CD4-positive, alpha-beta T cell treated with Interleukin-21 for 1 hour (primary cell): ENCODE results near the gene WDR1.
A peak's percentile ranks its signal among the peaks of the same experiment; 100 is the strongest.

Experiments used
- DNase-seq: peaks from one replicate; pipeline ENCODE4 v3.0.0-alpha.2; 2020

The WDR1 gene

DNA sequence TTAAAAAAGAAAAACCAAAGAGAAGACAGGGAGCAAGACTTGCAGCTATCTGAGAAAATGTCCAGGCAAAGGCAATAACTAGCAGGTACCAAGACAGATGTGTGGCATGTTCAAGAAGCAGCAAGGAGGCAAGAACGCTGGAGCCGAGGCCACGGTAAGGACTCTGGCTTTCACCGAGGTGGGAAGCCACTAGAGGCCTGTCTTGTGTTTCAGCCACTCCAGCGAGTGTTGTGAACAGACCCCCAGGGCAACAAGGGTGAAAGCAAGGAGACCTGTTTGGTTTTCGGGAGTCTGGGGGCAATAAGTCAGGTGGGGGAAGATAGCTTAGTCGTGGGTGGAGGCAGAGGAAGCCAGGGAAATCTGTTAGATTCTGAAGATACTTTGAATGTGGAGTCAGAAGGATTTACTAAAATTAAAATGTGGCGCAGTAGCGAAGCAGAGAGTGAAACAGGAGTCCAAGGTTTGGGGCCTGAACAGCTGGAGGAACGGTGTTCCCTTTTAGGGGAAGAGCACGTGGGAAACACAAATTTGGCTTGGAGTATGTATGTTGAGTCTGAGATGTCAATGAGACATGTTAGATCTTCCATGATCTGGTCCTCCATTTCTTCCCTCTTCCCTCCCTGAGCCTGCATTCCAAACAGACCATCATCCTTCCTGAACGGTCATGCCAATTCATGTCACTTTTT is 3.1 kb downstream of the WDR1 start:
- no peak for DNase-seq

DNA sequence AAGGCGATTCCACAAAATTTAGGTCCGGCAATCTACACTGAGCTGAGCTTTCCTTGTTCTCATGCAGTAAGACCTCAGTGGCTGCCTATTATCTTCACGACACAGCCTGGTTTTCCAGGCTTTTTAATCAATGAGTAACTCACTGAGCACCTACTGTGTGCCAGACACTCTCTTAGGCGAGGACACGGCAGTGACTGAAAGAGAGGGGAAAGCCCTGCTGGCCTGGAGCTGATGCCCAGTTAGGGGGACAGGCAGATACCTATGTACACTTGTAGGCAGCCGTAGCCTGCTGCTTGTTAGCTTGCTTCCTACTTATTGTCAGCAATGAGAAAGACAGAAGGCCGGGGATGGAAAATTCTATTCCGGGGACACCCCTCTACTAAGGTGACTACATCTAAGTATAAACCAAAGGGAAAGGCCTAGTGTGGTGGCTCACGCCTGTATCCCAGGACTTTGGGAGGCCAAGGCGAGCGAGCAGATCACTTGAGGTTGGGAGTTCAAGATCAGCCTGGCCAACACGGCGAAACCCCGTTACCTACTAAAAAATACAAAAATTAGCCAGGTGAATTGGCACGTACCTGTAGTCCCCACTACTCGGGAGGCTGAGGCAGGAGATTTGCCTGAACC is 3.8 kb downstream of the WDR1 start:
- DNase-seq = no peak

DNA sequence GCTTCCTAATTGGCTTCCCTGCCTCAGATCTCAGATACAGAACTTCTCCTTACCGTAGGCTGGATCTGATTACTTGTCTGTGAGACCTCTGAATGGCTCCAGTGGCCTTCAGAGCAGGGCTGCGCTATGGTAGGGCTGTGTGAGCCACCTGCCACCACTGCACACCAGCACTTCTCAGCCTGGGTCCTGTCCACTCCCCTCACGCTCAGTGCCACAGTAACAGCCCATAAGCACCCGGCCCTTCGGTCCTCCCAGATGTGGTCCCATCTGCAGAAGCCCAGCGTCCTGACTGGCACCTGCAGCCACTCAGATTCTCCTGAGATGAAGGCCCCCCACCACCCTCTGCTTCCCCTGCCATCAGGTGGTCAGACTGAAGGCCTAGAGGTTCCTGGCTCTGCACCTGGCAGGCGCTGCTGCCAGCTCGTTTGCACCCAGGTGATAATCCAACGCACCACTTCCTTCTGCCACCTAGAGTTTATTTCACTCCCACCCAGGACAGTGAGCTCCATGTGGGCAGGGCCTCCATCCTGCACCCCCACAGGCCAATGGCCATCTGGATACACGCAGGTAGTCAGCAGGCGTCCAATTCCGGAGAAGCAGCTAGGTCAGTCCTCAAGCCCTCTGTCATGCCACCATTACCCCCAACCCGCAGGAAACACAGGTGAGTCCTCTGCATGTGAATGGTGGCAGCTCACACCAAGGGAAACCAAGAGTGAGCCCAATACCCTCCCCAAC is 5.4 kb downstream of the WDR1 start:
- DNase-seq = no peak

DNA sequence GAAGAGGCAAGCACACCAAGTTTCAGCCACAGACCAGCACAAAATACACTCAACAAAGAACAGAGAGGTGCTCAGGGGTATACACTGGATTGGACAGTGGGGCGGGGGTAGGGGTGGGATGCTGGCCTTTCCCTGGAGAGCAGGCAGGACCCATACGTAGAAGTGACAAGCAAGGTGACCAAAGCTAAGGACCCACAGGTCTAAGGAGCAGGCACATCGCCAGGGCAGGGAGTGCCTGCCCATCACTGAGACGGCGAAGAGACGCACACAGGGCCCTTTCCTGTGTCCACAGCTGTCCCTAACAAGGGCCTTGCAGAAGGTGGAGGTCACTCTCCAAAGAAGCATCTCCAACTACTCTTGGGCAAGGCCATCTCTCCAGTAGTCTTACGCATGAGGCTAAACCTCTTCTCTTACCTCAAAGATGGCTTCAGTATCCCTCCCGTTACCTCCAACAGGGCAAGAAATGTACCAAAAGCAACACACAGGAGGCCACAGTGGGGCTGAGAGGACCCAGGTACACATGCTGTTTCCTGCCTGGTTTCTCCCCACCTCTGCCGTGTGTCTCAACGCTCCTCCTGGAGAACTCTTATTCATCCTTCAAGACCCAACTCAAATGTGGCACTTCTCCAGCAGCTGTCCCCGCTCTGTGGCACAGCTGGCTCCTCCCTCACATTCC is 6.5 kb downstream of the WDR1 start:
- DNase-seq = no peak

DNA sequence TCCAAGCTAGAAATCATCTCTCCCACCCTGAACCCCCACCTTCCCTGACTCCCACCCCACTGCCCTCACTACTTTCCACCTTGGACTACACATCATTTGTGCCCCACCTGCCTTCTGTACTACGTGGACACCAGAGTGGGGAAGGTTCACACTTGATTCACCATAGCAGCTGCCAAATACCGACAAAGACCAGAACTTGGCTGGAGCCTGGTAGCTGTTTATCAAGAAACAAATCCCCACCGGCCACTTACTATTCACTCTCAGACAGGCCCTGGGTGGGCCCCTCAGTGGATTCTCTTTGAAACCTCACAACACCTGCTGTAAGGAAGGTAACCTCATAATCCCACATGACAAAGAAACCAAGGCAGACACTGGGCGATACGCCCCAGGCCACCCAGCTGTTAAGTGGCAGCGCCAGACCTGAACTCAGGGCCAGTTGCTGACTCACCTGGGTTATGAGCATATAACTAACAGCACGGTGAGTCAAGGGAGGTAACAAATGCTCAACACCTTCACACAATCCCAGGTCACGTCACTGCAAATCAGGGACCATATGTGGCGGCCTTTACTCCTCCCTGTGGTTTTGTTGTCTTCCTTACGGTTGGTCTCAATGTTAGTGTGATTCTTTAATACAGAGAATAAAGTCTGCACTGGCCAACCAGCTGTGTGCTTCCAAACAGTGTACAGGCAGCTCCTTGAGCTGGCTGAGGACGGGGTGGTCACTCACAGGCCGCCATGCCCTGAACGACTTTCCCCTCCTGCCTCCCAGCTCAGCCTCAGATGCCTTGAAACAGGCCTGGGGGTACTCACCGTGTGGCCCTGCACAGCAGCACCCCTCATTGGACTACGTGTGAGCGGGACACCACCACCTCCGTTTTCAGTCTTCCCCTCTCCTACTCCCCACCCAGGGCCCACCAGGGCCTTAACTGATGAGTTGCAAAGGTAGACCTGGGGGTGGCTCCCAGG is 7.5 kb downstream of the WDR1 start:
- peak; percentile 51 for DNase-seq

DNA sequence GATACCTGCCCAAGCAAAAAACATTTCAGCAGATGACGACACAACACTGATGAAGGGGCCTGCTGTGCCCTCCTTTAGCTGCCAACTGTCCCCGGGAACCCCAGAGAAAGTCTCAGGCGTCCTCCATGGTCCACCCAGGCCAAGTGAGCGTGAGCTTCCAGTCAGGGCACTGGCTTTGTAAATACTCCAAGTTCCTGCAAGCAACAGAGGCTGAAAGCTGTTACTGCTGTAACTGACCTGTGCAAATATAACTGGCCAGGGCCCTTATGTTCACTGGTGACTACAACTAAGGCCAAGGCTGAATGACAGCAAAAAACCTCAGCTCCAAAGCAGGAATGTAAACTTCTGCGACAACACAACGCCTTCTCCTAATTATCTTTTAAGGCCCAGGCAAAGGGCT is 8.2 kb downstream of the WDR1 start:
- no peak for DNase-seq

DNA sequence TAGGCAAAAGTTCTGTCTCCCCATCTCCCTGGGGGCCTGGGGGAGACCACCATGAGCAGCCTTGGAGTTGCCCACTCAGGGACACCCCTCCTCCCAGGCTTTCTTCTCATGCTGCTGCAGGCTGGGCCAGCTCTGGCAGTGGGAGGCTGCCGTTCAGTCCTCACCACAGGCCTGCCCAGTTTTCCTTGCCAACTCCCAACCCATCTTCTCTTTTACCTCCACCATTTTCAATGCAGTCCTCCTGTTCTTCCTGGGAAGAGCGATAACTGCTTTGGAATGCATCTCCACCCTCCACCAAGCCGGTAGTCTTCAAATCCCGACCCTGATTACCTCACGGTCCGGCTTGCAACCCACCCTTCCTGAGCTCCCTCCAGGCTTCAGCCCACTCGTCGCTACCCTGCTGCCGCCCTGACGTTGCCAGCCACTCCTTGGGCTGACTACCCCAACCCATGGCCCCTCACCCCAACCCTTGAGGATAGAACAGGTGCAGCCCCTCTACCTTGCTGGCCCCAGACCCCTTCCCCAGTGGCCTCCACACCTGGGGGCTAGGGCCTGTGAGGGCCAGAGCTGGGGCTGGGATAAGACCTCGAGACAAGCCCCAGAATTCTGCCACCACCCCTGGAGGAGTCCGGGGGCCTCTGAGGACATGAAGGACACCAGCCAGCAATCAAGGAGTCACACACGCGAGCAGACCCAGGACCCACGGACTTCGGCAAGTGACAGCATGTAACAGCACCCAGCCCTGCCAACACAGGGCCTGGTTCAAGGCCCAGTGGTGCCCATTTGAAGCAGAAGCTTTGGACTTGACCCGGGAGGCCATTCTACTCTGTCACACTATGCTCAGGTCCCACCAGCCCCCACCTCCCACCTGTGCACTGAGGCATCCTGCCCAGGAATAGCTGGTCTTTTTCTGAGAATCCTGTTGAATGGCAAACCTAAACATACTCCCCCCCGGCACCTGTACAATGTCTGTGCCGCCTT is 9.2 kb downstream of the WDR1 start:
- DNase-seq = no peak

DNA sequence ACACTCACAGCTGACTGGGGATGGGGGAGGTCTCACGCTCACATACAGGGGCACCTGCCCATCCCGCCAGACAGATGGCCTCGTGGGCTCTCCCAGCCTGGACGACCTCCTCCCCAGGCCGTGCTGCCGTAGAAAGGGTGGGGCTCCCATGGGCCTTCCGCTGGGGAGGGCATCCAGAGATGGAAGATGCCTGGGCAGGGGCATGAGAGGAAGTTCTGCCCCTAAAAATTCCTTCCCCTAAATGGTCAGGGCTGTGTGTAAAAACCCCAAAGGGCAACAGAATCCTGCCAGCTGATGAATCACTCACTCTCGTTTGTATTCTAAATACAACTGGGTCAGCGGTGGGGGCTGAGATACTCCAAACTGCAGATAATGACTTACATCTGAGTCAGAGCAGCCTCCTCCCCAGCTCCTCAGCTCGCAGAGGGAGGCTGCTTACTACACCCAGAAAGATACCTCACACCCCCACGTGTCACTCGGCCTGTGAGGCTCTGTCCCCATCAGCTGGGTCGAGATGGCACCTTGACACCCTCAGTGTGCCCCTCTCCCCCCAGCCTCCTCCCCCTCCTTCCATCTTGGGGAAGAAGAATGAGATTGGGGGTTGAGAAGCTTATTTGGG is 10.1 kb downstream of the WDR1 start:
- peak; percentile 61 for DNase-seq

DNA sequence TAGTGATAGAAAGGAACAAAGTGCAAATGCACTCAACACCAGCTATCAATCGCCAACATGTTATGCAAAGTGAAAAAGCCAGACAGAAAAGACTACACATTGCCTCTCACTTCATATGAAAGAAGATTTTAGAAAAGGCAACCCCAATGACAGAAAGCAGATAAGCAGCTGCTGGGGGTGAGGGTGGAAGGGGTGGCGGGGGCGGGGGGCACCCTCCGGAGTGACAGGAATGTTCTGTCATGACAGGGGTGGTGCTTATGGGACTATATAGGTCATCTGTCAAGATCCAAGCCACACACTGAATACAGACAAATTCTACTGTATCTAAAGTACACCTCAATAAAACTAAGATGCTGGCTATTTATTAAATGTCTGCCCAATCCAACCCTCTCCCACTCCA is 10.7 kb downstream of the WDR1 start:
- no peak for DNase-seq

DNA sequence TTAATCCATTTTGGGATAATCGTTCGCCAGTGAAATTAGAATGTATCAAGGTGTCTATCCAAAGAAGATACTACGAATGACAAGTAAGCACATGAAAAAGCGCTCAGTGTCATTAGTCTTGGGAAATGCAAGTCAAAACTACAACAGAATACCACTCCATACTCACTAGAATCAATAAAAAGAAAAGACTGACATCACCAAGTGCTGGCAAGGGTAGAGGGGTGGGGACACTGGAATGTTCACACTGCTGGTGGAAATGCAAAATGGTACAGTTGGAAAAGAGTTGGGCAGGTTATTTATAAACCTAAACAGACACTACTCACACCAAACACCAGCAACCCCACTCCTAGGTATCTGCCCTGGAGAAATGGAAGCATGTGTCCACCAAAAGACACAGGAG is 11.2 kb downstream of the WDR1 start:
- no peak for DNase-seq

DNA sequence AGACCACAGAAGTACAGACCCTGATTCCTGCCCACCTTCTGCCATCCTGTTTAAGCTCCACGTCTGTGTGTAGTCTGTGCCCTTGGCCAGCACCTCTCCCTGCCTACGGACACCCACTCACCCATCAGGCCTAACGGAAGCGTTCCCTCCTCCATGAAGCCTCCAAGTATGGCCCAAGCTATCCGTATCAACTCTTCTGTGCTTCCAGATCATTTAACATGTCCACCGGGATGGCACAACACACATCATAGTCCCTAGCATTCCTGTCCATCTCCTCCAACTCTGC is 11.7 kb downstream of the WDR1 start:
- no peak for DNase-seq

DNA sequence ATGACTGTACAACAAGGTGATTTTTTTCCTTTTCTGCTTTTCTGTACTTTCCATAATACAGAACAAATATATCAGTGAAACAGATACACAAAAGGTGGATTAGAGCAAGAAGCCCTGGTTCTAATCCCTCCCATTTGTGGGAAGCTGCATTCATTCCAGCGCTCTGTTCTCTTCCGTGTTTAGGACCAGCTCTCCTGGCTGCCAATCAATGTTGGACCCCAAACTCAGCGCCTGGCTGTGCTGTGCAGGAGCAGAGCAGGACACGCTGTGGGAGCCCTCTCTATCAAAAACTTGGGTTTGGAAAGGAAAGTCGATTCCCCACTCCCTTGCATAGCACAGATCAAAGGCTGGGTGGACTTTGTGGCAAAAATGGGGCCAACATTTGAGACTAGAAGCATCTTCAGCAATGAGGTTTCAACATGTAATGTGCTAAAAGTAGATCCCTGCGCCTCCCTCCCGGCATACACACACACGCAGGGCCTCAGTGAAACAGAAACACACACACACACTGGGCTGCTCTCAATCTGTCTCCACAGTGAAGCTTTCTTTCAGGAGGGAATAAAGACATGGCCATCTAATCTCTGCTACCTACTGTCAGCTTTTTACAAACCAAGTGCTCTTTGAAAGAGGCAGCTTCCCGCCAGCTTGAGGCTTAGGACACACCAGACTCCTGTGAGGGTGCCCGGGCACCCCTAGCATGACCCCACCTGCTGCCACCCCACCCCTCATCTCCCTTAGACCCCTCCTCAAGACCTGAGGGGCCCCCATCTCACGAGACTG is 12.2 kb downstream of the WDR1 start:
- peak; percentile 12 for DNase-seq

DNA sequence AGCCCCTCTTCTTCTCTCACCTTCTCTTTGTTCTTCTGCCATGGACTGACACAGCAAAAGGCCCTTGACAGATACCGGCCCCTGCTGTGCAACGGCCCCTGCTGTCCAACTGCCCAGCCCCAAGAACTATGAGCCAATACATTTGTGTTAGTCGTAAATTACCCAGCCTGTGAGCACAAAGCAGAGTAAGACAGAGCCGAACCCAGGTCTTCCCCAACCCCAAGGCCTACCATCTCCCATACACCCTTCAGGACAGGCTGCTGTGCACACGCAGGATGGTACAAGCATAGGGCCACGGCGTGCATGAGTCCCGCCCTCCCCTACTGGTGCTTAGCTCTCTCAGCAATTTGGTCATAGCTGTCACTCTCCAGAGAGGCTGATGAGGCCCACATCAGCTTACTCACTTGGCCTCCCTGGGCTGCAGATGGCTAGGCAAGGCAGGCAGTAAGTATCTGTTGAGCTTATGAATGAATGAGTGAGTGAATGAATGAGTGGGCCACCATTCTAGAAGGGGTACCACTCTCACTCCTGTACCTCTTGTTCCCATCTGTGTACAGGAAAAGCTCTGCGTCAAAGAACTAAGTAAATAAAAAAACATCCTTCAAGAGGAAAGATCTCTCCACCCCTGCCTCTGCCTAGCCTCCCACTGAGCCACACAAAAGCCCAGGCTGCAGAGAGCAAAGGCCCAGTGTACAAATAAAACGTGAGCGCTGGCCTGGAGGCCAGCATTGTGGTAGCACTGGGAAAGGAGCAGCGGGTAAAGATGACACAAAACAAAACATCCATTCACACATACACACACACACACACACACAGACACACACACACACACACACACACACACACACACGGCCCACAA is 13.9 kb downstream of the WDR1 start:
- DNase-seq = no peak

DNA sequence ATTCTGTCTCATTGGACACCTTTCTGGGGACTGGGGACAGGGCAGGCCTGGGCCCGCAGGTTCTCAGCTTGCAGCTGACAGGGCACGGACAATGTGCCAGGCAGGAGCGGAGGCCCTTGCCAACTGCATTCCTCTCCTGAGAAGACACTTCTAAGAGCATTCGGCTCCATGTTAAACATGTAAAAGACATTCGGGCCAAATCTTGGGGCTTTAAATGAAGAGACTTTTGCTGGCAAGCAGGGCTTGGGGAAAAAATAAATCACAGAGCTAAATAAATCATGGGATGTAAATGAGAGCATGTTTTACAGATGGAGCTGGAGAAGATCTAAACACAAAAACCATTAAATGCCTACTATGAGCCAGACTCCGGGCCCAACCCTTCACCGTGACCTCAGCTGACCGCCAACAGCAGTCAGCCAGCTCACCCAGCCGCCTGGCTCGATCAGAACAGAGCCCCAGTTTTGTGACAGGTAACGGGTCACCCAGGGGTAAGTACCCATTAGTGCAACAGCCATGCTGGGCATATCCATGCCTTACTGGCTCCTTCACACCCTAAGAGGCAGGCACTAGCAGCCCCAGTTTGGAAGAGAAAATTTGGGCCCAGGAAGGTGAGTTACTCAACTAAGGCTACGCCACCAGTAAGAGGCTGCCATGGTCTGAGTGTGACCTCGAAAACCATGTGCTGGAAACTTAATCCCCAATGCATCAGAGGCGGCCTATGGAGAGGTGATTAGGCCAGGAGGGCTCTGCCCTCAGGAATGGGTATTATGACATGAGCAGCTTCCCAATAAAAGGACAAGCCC is 14.7 kb downstream of the WDR1 start:
- no peak for DNase-seq

DNA sequence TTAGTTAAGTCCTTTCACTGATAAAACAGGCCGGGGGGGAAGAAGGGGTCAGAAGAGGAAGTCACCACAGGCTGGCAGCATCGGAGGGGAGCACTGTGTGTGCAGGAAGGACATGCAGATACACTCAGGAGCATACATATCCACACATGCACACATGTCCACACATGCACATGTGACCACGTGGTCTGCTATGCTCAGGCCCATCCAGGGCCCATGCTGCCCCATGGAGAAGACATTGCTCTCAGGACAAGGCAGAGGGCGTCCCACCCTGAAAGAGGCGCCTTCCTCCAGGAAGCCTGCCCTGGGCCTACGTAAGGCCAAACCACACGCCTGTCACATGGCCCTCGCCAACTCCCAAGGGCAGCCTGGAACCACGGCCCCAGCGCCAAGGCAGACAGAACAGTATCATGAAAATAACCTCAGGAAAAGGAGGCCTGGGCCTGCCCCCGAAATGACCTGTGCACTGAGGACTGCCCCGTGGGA is 15.8 kb downstream of the WDR1 start:
- DNase-seq = peak; percentile 40

DNA sequence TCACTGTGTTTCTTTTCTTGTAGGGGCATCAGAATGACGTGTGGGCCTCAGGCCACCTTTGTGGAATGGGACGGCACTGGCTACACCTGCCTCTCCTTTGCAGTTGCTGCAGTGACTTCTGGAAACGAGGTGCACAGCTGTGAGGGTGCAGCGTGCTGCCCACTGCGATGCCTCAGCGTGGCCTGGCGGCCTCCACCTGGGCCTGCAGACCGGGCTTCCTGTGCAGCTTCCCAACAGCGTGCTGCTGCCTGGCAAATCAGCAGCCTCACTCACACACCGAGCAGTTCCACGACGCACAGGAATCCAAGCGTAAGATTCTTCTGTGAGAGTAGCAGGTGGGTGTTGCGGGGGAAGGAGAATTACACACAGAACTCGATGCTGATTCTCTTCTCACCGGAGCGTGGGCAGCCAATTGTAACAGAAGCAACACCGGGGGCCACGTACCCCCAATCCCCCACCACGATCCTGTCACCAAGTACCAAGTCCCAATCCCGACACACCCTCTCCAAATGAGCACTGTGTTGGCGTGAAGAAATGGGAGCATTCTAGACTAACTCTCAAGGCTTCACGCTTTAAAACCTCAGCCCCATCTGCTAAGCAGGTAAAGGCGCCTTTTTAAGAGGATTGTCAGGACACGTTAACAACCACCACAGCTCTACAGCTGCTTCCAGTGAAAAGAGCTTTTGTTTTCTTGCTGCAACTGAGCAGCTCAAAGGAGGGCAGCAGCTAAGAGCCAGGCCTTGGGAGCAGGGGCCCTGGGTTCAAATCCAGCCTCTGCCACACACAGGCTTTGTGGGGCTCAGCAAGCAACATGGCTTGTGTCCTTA is 16.9 kb downstream of the WDR1 start:
- DNase-seq = peak; percentile 39

DNA sequence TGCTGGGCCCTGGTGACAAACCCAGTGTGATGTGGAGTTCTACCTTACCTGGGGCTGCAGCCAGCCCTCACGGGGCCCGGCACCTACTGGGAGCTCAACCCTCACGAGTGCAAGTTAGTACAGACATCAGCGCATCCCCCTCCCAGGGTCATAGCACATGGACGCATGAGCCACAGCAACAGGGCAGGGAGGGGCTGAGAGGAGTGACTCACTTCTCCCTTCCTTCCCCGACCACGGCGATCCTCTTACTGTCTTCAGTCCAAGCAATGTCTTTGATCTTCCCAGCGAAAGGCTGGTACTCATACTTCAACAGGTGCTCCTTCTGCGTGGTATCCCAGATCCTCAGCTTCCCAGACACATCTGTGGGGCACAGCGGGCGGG is 17.8 kb downstream of the WDR1 start:
- DNase-seq = peak; percentile 23
